Measurements from ENCODE around the gene NOSIP.
A peak's percentile ranks its signal among the peaks of the same experiment; 100 is the strongest.

NOSIP gene

DNA sequence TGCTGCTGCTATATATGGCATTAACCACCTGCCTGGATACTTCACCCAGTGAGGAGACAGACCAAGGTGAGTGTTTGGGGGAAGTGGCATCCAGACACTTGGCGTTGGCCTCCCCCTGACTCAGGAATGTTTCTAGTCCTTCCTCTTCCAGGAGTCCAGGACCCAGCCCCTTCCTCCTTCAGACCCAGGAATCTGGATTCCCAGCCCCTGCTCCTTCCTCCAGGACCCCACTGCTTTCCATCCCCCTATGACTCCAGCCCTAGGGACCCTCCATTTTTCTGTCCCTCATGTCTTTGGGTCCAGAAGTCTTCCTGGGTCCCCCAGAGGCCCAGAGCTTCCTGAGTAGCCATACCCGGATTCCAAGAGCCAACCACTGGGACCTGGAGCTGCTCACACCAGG is 2.9 kb upstream of the NOSIP start:
- Histone ChIP-seq H3K27ac (no peak overlapping the region), H3K4me3 (no peak overlapping the region), H3K36me3 (ENCODE audit: insufficient read depth, low read length) (no peaks in the 10 kb centered on the region), H3K9me3 (ENCODE audit: low read depth, low read length) (no peaks in the 10 kb centered on the region), H3K9ac (ENCODE audit: insufficient read length) (no peak overlapping the region)
- TF ChIP-seq POLR2AphosphoS5 (IDR thresholded peaks at IDR 0.05; ENCODE audit: borderline replicate concordance, low read depth, low read length) (no peak), EZH2 (IDR thresholded peaks at IDR 0.05) (no peak), FOXP2 (optimal IDR thresholded peaks at IDR 0.05; ENCODE audit: control extremely low read depth, extremely low read length, insufficient read depth) (no peak)
- DNase-seq (ENCODE audit: low read depth, low spot score) = no peak

DNA sequence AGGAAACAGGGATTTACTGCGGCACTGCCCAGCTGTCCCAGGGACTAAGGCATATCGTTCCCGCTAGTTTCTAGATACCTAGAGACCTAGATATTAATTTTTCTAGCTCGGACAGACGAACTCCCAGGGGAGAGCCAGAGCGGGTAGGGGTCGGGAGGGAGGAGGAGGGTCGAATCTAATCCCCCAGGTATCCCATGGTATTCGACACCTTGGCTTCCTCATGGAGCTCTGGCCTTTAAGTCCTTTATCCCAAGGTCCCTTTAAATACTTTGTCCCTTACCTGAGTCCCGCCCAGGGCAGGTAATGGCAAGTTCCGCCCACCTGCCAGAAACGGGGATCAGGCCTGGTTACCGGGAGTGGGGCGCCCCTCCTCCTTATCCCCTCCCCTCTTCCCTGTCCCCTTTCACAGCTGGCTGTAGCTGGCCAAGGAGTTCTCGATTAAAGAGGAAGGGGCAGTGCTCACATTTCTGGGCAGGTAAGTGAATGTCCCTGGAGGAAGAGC is 702 bp upstream of the NOSIP start, which contains the start of gene PRRG2:
PRRG2 (plus strand) TSS at position 310 of the 502 bp plus-strand sequence. CDS start 1,904 bp downstream, outside the sequence.
- TF ChIP-seq POLR2AphosphoS5 (IDR thresholded peaks at IDR 0.05; ENCODE audit: borderline replicate concordance, low read depth, low read length) (no peak), FOXP2 (optimal IDR thresholded peaks at IDR 0.05; ENCODE audit: control extremely low read depth, extremely low read length, insufficient read depth) (no peak), EZH2 (IDR thresholded peaks at IDR 0.05) (no peak)
- Histone ChIP-seq H3K27ac (peak within 1 kb of the TSS; percentile 72; the same call in 1 of the 2 replicates), H3K36me3 (ENCODE audit: insufficient read depth, low read length) (peaks cover 7% of the 10 kb centered on the region), H3K9ac (ENCODE audit: insufficient read length) (peak within 1 kb of the TSS; percentile 91), H3K4me3 (peak within 1 kb of the TSS; percentile 100), H3K9me3 (ENCODE audit: low read depth, low read length) (no peaks in the 10 kb centered on the region)
- no peak for DNase-seq (ENCODE audit: low read depth, low spot score)

DNA sequence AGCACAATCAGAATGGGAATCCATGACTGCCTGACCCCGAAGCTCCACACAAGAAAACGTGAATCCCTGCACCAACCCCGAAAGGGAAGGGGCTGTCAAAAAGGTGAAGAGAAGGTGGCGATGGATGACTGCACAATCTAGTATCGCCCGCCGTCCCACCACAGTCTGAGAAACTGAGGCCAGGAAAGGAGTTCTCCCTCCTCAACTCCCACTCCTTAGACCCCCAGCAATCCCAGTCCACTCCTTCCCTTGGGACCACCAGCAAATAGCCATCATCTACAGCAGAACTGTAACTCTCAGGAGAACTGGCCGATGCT is 451 bp downstream of the NOSIP start:
- DNase-seq (ENCODE audit: low read depth, low spot score) = no peak
- H3K36me3 ChIP-seq (ENCODE audit: insufficient read depth, low read length) = peaks cover 17% of the 10 kb centered on the region
- peak overlapping the region; percentile 100 for H3K4me3 ChIP-seq
- TF ChIP-seq POLR2AphosphoS5 (IDR thresholded peaks at IDR 0.05; ENCODE audit: borderline replicate concordance, low read depth, low read length) (no peak), EZH2 (IDR thresholded peaks at IDR 0.05) (no peak), FOXP2 (optimal IDR thresholded peaks at IDR 0.05; ENCODE audit: control extremely low read depth, extremely low read length, insufficient read depth) (no peak)
- H3K9me3 ChIP-seq (ENCODE audit: low read depth, low read length) = no peaks in the 10 kb centered on the region
- H3K27ac ChIP-seq = peak overlapping the region; percentile 54; the same call in 1 of the 2 replicates
- H3K9ac ChIP-seq (ENCODE audit: insufficient read length) = peak overlapping the region; percentile 91

DNA sequence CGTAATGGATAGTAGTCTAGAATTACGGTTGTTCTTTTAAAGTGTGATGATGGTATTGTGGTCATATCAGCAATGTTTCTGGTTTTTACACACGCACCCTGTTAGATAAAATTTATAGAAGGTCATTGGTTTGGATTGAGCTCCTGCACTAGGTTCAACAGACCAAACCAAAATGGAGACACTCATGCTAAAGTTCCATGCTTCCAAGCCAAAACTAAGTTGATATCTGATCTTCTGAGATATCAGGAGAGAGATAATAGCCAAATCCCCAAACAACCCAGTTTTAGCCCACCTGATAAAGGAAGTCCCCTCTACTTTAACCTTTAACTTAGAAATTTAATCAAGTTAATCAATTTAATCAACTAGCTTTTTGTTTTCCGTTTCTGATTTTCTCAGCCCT is 1.2 kb downstream of the NOSIP start:
- Histone ChIP-seq H3K4me3 (peak overlapping the region; percentile 100), H3K9ac (ENCODE audit: insufficient read length) (peak overlapping the region; percentile 91), H3K9me3 (ENCODE audit: low read depth, low read length) (no peaks in the 10 kb centered on the region), H3K36me3 (ENCODE audit: insufficient read depth, low read length) (peaks cover 22% of the 10 kb centered on the region), H3K27ac (no peak overlapping the region)
- no peak for DNase-seq (ENCODE audit: low read depth, low spot score)
- TF ChIP-seq EZH2 (IDR thresholded peaks at IDR 0.05) = no peak
- TF ChIP-seq FOXP2 (optimal IDR thresholded peaks at IDR 0.05; ENCODE audit: control extremely low read depth, extremely low read length, insufficient read depth) = no peak
- TF ChIP-seq POLR2AphosphoS5 (IDR thresholded peaks at IDR 0.05; ENCODE audit: borderline replicate concordance, low read depth, low read length) = no peak

DNA sequence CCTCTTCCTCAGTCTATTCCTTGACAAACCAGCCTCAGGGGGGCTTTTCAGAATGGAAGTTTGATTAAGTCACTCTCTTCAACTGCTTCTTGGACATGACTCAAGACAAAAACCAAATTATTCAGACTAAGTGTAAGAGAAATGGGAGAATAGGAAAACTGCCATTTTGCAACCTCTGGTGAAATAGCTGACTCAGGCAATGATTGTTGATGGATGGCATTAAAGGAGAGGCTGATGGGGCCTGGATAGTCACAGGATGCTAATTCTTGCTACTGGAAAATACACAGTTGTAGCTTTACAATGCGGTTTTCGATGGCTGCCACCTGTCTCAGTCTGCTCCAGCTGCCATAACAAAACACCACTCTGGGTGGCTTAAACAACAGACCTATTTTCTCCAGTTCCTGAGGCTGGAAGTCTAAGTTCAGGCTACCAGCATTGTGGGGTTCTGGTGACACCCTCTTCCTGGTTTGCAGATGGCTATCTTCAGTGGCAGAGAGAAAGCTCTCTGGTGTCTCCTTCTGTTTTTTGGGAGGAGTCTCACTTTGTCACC is 6.1 kb downstream of the NOSIP start:
- Histone ChIP-seq H3K4me3 (no peak overlapping the region), H3K9ac (ENCODE audit: insufficient read length) (no peak overlapping the region), H3K9me3 (ENCODE audit: low read depth, low read length) (no peaks in the 10 kb centered on the region), H3K36me3 (ENCODE audit: insufficient read depth, low read length) (peaks cover 28% of the 10 kb centered on the region), H3K27ac (peak overlapping the region; percentile 86)
- no peak for TF ChIP-seq EZH2 (IDR thresholded peaks at IDR 0.05)
- no peak for TF ChIP-seq POLR2AphosphoS5 (IDR thresholded peaks at IDR 0.05; ENCODE audit: borderline replicate concordance, low read depth, low read length)
- no peak for TF ChIP-seq FOXP2 (optimal IDR thresholded peaks at IDR 0.05; ENCODE audit: control extremely low read depth, extremely low read length, insufficient read depth)
- no peak for DNase-seq (ENCODE audit: low read depth, low spot score)

DNA sequence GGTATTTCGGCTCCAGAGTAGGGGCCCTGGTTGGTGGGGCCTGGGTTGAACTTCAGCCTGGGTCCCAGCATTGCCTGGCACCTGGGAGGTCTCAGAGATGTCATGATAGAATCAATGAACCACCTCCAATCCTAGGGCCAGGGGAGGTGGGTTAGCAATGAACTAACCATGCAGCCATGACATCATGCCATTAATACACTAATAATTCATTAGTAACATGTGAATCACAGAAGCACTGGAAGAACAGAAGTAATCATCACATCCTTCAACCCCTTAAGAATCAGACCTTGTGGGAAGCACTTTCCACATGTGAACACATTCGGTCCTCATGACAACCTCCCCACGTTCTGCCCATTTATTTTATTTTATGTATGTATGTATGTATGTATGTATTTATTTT is 6.9 kb downstream of the NOSIP start:
- peak overlapping the region; percentile 86 for H3K27ac ChIP-seq
- no peaks in the 10 kb centered on the region for H3K9me3 ChIP-seq (ENCODE audit: low read depth, low read length)
- DNase-seq (ENCODE audit: low read depth, low spot score) = no peak
- H3K36me3 ChIP-seq (ENCODE audit: insufficient read depth, low read length) = peaks cover 28% of the 10 kb centered on the region
- no peak overlapping the region for H3K9ac ChIP-seq (ENCODE audit: insufficient read length)
- H3K4me3 ChIP-seq = no peak overlapping the region
- TF ChIP-seq POLR2AphosphoS5 (IDR thresholded peaks at IDR 0.05; ENCODE audit: borderline replicate concordance, low read depth, low read length) (no peak), FOXP2 (optimal IDR thresholded peaks at IDR 0.05; ENCODE audit: control extremely low read depth, extremely low read length, insufficient read depth) (no peak), EZH2 (IDR thresholded peaks at IDR 0.05) (no peak)

DNA sequence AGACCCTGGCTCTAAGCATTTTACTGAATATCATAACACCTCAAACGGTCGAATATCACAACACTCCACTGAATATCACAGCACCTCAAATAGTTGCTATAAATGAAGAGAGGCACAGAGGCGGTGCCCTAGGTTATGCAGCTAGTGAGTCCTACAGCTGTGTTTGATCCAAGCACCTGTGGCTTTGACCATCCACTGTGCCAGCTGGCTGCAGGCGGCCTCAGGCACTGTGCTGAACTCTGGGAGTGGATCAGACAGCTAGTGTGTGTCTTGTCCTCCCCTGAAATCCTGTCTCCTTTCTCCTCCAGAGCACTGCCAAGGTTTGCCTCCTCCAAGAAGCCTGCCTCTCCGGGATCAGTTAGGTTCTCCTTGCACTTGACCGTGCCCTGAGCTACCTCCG is 7.3 kb downstream of the NOSIP start:
- Histone ChIP-seq H3K9me3 (ENCODE audit: low read depth, low read length) (no peaks in the 10 kb centered on the region), H3K9ac (ENCODE audit: insufficient read length) (no peak overlapping the region), H3K27ac (peak overlapping the region; percentile 86), H3K36me3 (ENCODE audit: insufficient read depth, low read length) (peaks cover 28% of the 10 kb centered on the region), H3K4me3 (no peak overlapping the region)
- TF ChIP-seq POLR2AphosphoS5 (IDR thresholded peaks at IDR 0.05; ENCODE audit: borderline replicate concordance, low read depth, low read length) (no peak), FOXP2 (optimal IDR thresholded peaks at IDR 0.05; ENCODE audit: control extremely low read depth, extremely low read length, insufficient read depth) (no peak), EZH2 (IDR thresholded peaks at IDR 0.05) (no peak)
- no peak for DNase-seq (ENCODE audit: low read depth, low spot score)

DNA sequence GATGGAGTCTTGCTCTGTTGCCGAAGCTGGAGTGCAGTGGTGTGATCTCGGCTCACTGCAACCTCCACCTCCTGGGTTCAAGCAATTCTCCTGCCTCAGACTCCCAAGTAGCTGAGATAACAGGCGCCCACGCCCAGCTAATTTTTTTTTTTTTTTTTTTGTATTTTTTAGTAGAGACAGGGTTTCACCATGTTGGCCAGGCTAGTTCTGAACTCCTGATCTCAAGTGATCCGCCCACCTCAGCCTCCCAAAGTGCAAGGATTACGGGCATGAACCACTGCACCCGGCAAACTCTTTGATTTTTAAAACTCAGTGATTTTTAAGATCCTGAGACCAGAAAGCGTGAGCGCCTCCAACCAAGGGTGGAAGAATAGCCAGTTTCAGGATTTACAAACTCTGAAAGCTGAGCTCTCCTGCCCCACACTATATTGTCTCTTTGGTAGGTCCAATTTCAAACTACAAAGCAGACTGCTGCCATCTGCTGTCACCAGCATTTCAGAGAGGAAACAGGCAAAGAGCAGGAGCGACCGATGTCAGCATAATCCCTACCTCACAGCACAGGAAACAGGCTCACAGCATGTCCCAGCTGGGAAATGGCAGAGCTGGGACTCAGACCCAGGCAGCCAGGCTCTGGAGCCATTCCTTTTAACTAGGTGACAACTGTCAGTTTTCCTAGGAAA is 9.2 kb downstream of the NOSIP start:
- DNase-seq (ENCODE audit: low read depth, low spot score) = no peak
- Histone ChIP-seq H3K27ac (peak overlapping the region; percentile 92), H3K36me3 (ENCODE audit: insufficient read depth, low read length) (peaks cover 22% of the 10 kb centered on the region)

More for the DNA sequence above, 9.2 kb downstream of the NOSIP start:
- H3K9ac ChIP-seq (ENCODE audit: insufficient read length) = peak overlapping the region; percentile 53
- peak overlapping the region; percentile 13; the same call in 1 of the 2 replicates for H3K4me3 ChIP-seq
- TF ChIP-seq FOXP2 (optimal IDR thresholded peaks at IDR 0.05; ENCODE audit: control extremely low read depth, extremely low read length, insufficient read depth) (no peak), POLR2AphosphoS5 (IDR thresholded peaks at IDR 0.05; ENCODE audit: borderline replicate concordance, low read depth, low read length) (no peak), EZH2 (IDR thresholded peaks at IDR 0.05) (no peak)
- no peaks in the 10 kb centered on the region for H3K9me3 ChIP-seq (ENCODE audit: low read depth, low read length)

All from SK-N-MC (cell line).